Lung (tissue), 12 donors: ENCODE measurements around the gene NEO1. TPM values are rescaled to one million over a fixed set of nuclear protein-coding genes. Genes with fewer than 3 reads are reported as not detected.
A peak's percentile ranks its signal among the peaks of the same experiment; 100 is the strongest.

Experiments used
- ATAC-seq: fragments of 200-7000 bp; cut with Tn5 transposase; one replicate; pipeline ENCODE4 v1.9.1; 2020; ENCODE audit warnings: moderate number of reproducible peaks; ENCODE audit not compliant: insufficient read depth, low FRiP score
- DNase-seq, 3 donors: peaks; one replicate each; pipeline ENCODE4 v3.0.0-alpha.2; 2013 to 2017
- H3K27ac ChIP-seq, 2 donors: one replicate each; pipeline ENCODE4 v1.5.1; 2013; ENCODE audit warnings: mild to moderate bottlenecking in 2 of 2, moderate library complexity in 2 of 2, control low read depth in 1 of 2, inconsistent platforms in 1 of 2, low read depth in 1 of 2, low read length in 1 of 2
- H3K27me3 ChIP-seq, 3 donors: one replicate each; pipeline ENCODE4 v1.5.1; 2013; ENCODE audit warnings: low read length in 2 of 3; ENCODE audit not compliant: control insufficient read depth in 3 of 3, insufficient read depth in 3 of 3
- H3K36me3 ChIP-seq, 4 donors: one replicate each; pipeline ENCODE4 v1.5.1; 2013; ENCODE audit warnings: low read length in 4 of 4, mild to moderate bottlenecking in 1 of 4, moderate library complexity in 1 of 4; ENCODE audit not compliant: control insufficient read depth in 4 of 4, insufficient read depth in 4 of 4
- H3K4me1 ChIP-seq, 5 donors: one replicate each; pipeline ENCODE4 v1.5.1; 2013; ENCODE audit warnings: low read length in 5 of 5, mild to moderate bottlenecking in 2 of 5, moderate library complexity in 1 of 5; ENCODE audit not compliant: control insufficient read depth in 5 of 5, insufficient read depth in 5 of 5
- H3K4me3 ChIP-seq: one replicate; pipeline ENCODE4 v1.5.1; 2013; ENCODE audit warnings: mild to moderate bottlenecking, control low read depth, moderate library complexity
- H3K9ac ChIP-seq, 2 donors: one replicate each; pipeline ENCODE4 v1.5.1; 2013; ENCODE audit warnings: low read length in 2 of 2, control low read depth in 1 of 2; ENCODE audit not compliant: insufficient read depth in 1 of 2
- H3K9me3 ChIP-seq, 4 donors: one replicate each; pipeline ENCODE4 v1.5.1; 2013; ENCODE audit warnings: low read length in 3 of 4, mild to moderate bottlenecking in 1 of 4, moderate library complexity in 1 of 4; ENCODE audit not compliant: control insufficient read depth in 4 of 4, insufficient read depth in 3 of 4
- CTCF ChIP-seq: IDR thresholded peaks from 2 replicates; pipeline ENCODE4 v1.5.1; 2012; ENCODE audit warnings: mild to moderate bottlenecking; ENCODE audit errors: control extremely low read depth, extremely low read depth
- WGBS, 2 donors: extraction: QIAGEN DNeasy Blood & Tissue Kit; methylation state at CpG; one replicate each; pipeline ENCODE4 v1.1.7; 2013; 5-methylcytosine and 5-hydroxymethylcytosine counted together
- polyA plus RNA-seq, 2 donors: library from polyadenylated mRNA; stranded (reverse); fragments of 200-250 nt; gene quantifications; one replicate each; pipeline ENCODE4 v1.2.1, GENCODE V29; 2013
- total RNA-seq, 2 donors: library from RNA; depleted of rRNA in 1 of 2; stranded (reverse); fragments of >200 nt in 1 of 2; gene quantifications; one replicate each; pipeline ENCODE4 v1.2.1, GENCODE V29; 2014 to 2021
- donor health status: control.
- donor health status: control.
- donor health status: Bipolar disorder and iron deficiency.
- donor health status: healthy.
- donor health status: DM: yes; HTN: yes; CAD: no.

The NEO1 gene
- total and polyA plus RNA-seq, 4 donors: 6.9 to 70.8 (median 16.5) TPM

DNA sequence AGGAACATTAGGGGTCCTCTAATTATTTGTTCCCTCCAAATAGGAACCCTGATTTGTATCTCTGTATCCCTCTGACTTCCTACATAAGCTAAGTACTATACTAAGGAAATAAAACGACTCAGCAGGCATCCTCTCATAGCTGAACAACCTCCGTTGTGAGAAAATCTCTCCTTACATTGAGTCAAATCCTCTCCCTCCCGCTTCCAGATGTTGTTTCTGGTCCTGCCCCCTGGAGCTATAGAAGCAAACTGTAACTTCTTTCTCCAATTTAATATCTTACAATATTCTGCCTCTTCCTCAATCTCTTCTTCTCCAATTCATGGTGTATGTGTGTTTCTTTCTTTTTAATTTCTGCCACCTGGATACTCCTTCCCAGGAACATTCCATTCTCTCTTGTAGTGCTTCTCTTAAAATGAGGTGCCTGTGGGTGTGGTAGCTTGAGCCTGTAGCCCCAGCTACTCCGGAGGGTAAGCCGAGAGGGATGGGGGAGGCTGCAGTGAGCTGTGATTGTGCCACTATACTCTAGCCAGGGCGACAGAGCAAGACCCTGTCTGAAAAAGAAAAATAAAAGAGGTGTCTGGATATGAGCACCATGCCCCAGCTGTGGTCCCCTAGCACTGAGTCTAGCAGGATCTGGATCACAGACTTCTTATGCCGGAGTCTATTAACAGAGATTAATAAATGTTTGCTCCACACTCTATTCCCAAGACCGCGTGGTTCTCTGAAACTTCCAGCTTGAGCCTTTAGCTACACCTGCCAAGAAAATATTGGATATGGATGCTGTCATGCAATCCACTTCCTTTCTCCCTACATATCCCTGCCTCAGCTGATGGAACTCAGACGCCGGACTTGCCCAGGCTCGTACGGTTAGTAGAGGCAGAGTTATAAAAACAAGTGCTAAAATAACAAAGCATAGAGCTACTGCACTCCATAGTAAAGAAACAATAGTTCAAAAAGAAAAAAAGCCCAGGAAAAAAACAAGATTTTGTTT lies 42.9 kb upstream of the NEO1 start:
- ATAC-seq: no peak
- TF ChIP-seq CTCF: no peak
- 59 to 67% methylated on average over 13 of the region's 13 CpGs for WGBS, 2 donors

DNA sequence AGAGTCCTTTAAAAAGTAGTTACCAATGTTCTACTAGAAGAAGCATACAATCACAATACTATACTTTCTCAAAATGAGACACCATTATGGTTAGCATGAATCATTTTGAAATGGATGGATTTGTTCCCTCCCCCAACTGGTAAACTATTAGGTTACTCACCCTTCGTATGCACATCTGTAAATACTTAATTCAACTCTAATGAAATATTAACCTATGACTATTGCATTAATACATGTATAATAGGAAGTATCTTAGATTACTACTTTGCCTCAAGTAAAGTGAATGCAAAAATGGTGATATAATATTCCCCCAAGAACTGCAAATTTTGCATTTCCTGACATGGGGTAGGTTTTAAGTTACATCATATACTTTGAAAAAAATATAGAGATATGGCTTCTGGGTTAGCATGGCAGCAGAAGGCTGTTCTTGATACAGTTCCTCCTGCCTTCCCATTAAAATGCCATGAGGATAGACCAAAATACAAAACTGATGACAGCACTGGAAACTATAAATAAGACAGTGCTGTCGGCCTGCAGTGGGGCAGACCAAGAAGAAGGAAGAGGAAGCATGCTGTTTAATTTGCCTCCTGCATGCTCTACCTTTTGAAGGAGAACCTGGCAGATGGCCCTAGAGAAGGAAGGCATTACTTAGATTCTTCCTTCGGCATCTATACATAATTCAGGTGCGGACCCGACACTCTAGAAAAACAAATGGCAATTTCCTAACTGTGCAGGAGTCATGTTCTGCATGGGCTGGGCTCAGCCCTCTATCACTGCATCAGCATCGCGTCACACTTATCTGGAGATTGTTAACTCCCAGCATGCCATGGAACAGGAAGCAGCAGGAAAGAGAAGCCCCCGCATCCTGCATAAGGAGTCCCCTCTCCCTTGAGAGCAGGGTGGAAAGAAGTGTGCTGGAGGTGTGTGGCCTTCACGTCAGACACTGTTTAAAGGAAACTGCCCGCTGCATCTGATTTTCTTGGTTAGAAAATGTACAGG lies 41.8 kb upstream of the NEO1 start:
- 66% methylated on average over 10 of the region's 10 CpGs for WGBS, 2 donors
- Histone ChIP-seq H3K36me3 (no peaks in the 10 kb centered on the region), H3K27me3 (no peaks in the 10 kb centered on the region), H3K4me1 (peaks cover 0 to 9% (median 0%) of the 10 kb centered on the region in 5 donors), H3K9ac (no peak overlapping the region), H3K9me3 (peaks cover 0 to 2% (median 0%) of the 10 kb centered on the region in 4 donors), H3K27ac (no peak overlapping the region), H3K4me3 (no peak overlapping the region)
- ATAC-seq (no peak), DNase-seq (no peak)
- TF ChIP-seq CTCF: no peak

More for the DNA sequence above, 42.9 kb upstream of the NEO1 start:
- Histone ChIP-seq H3K4me3 (no peak overlapping the region), H3K9ac (no peak overlapping the region), H3K27ac (no peak overlapping the region), H3K36me3 (no peaks in the 10 kb centered on the region), H3K27me3 (no peaks in the 10 kb centered on the region), H3K4me1 (peaks cover 0 to 9% (median 0%) of the 10 kb centered on the region in 5 donors), H3K9me3 (peaks cover 0 to 2% (median 0%) of the 10 kb centered on the region in 4 donors)
- DNase-seq: peak in 1 of 3 donors; percentile 51

DNA sequence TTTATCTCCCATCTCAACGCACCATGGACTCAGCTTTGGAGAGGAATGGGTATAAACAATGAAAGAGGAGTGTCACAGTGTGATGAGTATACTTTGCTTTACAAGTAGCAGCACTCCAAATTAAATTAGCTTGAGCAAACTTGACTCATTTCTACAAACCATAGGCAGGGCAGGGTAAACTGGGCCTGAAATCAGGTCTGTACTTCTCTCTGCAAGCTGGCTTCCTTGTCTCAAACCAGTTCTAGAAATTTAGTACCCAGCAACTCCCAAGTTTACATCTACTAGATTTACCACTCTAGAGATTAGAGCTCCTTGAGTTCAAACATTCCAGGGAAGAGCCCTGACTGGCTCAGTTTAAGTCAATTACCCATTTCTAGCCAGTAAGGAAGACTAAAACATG lies 37.4 kb upstream of the NEO1 start:
- Histone ChIP-seq H3K9ac (no peak overlapping the region), H3K36me3 (no peaks in the 10 kb centered on the region), H3K27ac (no peak overlapping the region), H3K4me1 (peaks cover 0 to 2% (median 0%) of the 10 kb centered on the region in 5 donors), H3K9me3 (peaks cover 0 to 2% (median 0%) of the 10 kb centered on the region in 4 donors), H3K27me3 (no peaks in the 10 kb centered on the region), H3K4me3 (no peak overlapping the region)
- no peak for TF ChIP-seq CTCF
- ATAC-seq (no peak), DNase-seq (no peak)
- 79 to 91% methylated on average over 1 of the region's 1 CpG for WGBS, 2 donors
